Measurements from ENCODE around the gene PLD5. TPM values are rescaled to one million over a fixed set of nuclear protein-coding genes. Genes with fewer than 3 reads are reported as not detected.
"Not testable (repeated sequence)": the region's sequence is repeated elsewhere in the genome, so short reads cannot be mapped to it uniquely, and the experiment has no call there.

PLD5 gene
- total and polyA plus RNA-seq, 7 donors, result 0.03 to 0.92 (median 0.22) TPM; not detected in 4

GRCh38 chr1:242100921-242101320, 423.6 kb downstream of the PLD5 start:
- 79 to 82% (median 80%) methylated on average over 4 of the region's 4 CpGs for WGBS, 3 donors
- Histone ChIP-seq H3K36me3 (ENCODE audit: insufficient read depth in 1 of 2, low read depth in 1 of 2) (no peaks in the 10 kb centered on the region), H3K27ac (no peak overlapping the region), H3K4me1 (no peaks in the 10 kb centered on the region), H3K9me3 (no peaks in the 10 kb centered on the region), H3K4me3 (no peak overlapping the region), H3K27me3 (ENCODE audit: insufficient read depth in 3 of 3, low read length in 2 of 3) (no peaks in the 10 kb centered on the region)
- ATAC-seq, result no peak
- intact Hi-C loops (cut with DNase I), result no loop called here
- no peak for TF ChIP-seq CTCF (IDR thresholded peaks at IDR 0.05)
- no peak for DNase-seq

GRCh38 chr1:242097283-242097682, 427.2 kb downstream of the PLD5 start:
- ATAC-seq; H3K9me3 ChIP-seq; H3K27me3 ChIP-seq (ENCODE audit: insufficient read depth in 3 of 3, low read length in 2 of 3); H3K4me1 ChIP-seq; DNase-seq; H3K27ac ChIP-seq; H3K4me3 ChIP-seq; H3K36me3 ChIP-seq (ENCODE audit: insufficient read depth in 1 of 2, low read depth in 1 of 2); intact Hi-C loops (cut with DNase I): not testable (repeated sequence)
- WGBS, 3 donors, result 81 to 87% (median 83%) methylated on average over 3 of the region's 3 CpGs

GRCh38 chr1:242093116-242093515, 431.4 kb downstream of the PLD5 start:
- no peaks in the 10 kb centered on the region for H3K36me3 ChIP-seq (ENCODE audit: insufficient read depth in 1 of 2, low read depth in 1 of 2)
- H3K4me1 ChIP-seq, result no peaks in the 10 kb centered on the region
- DNase-seq (no peak), ATAC-seq (no peak)
- H3K9me3 ChIP-seq, result no peaks in the 10 kb centered on the region
- no peak overlapping the region for H3K27ac ChIP-seq
- intact Hi-C loops (cut with DNase I), result no loop called here
- TF ChIP-seq CTCF (IDR thresholded peaks at IDR 0.05), result no peak
- WGBS, 3 donors, result 66 to 73% (median 72%) methylated on average over 11 of the region's 11 CpGs
- no peaks in the 10 kb centered on the region for H3K27me3 ChIP-seq (ENCODE audit: insufficient read depth in 3 of 3, low read length in 2 of 3)
- H3K4me3 ChIP-seq, result no peak overlapping the region

GRCh38 chr1:242089911-242090310, 434.6 kb downstream of the PLD5 start:
- no peak for DNase-seq
- Histone ChIP-seq H3K4me3 (no peak overlapping the region), H3K4me1 (no peaks in the 10 kb centered on the region), H3K27me3 (ENCODE audit: insufficient read depth in 3 of 3, low read length in 2 of 3) (no peaks in the 10 kb centered on the region), H3K27ac (no peak overlapping the region), H3K36me3 (ENCODE audit: insufficient read depth in 1 of 2, low read depth in 1 of 2) (no peaks in the 10 kb centered on the region), H3K9me3 (no peaks in the 10 kb centered on the region)
- intact Hi-C loops (cut with DNase I), result no loop called here
- TF ChIP-seq CTCF (IDR thresholded peaks at IDR 0.05), result no peak
- 53 to 66% (median 61%) methylated on average over 5 of the region's 5 CpGs for WGBS, 3 donors
- ATAC-seq, result no peak

- Histone ChIP-seq H3K27me3 (ENCODE audit: insufficient read depth in 3 of 3, low read length in 2 of 3) (no peaks in the 10 kb centered on the region), H3K4me3 (no peak overlapping the region), H3K9me3 (no peaks in the 10 kb centered on the region), H3K27ac (no peak overlapping the region), H3K4me1 (no peaks in the 10 kb centered on the region), H3K36me3 (ENCODE audit: insufficient read depth in 1 of 2, low read depth in 1 of 2) (no peaks in the 10 kb centered on the region)
- 78 to 90% (median 88%) methylated on average over 2 of the region's 2 CpGs for WGBS, 3 donors
- intact Hi-C loops (cut with DNase I), result no loop called here
- ATAC-seq (no peak), DNase-seq (no peak)
- no peak for TF ChIP-seq CTCF (IDR thresholded peaks at IDR 0.05)
Measured at GRCh38 chr1:242088875-242089274, 435.6 kb downstream of the PLD5 start.
